Fibroblast of the aortic adventitia (primary cell): Measurements from ENCODE around the gene GPR153. TPM values are rescaled to one million over a fixed set of nuclear protein-coding genes. Genes with fewer than 3 reads are reported as not detected.

ENCODE experiments used
- DNase-seq: peaks from one replicate; pipeline ENCODE4 v3.0.0-alpha.2; 2010; ENCODE audit warnings: low read depth
- H3K4me3 ChIP-seq: 2 replicates; pipeline ENCODE4 v1.5.1; 2011; ENCODE audit warnings: low read depth, mild to moderate bottlenecking, control low read depth, low read length, moderate library complexity
- CTCF ChIP-seq: IDR thresholded peaks from 2 replicates; pipeline ENCODE4 v1.5.1; 2011; ENCODE audit warnings: mild to moderate bottlenecking, low read length, control low read depth, inconsistent platforms; ENCODE audit not compliant: insufficient read depth
- total RNA-seq: library from RNA; depleted of rRNA; stranded (reverse); fragments of >200 nt; gene quantifications from 2 replicates; pipeline ENCODE4 v1.2.3, GENCODE V29; 2012; ENCODE audit warnings: low replicate concordance

Gene GPR153
- total RNA-seq, 1 donor: 9.9 TPM

- no peak for DNase-seq
- no peak for TF ChIP-seq CTCF
- no peak overlapping the region for H3K4me3 ChIP-seq
Measured at GRCh38 chr1:6243053-6243834, 17.7 kb downstream of the GPR153 start.

- TF ChIP-seq CTCF: no peak
- no peak for DNase-seq
- no peak overlapping the region for H3K4me3 ChIP-seq
Measured at GRCh38 chr1:6241887-6242740, 18.8 kb downstream of the GPR153 start.

GRCh38 chr1:6241107-6241886 is 19.6 kb downstream of the GPR153 start:
- H3K4me3 ChIP-seq: no peak overlapping the region
- DNase-seq: no peak
- TF ChIP-seq CTCF: no peak

- peak; percentile 41 for DNase-seq
- H3K4me3 ChIP-seq: no peak overlapping the region
- no peak for TF ChIP-seq CTCF
Measured at GRCh38 chr1:6239950-6240768, 20.7 kb downstream of the GPR153 start.

- no peak for DNase-seq
- H3K4me3 ChIP-seq: no peak overlapping the region
- TF ChIP-seq CTCF: no peak
Measured at GRCh38 chr1:6239213-6239752, 21.6 kb downstream of the GPR153 start.
